PFSK-1 (cell line): ENCODE results near the gene SIN3A.

ENCODE experiments used
- POLR2AphosphoS5 ChIP-seq: IDR thresholded peaks from 2 replicates; pipeline ENCODE4 v1.6.1; 2012; ENCODE audit warnings: low read depth, mild to moderate bottlenecking, control low read depth, low read length, moderate library complexity
- SIN3A ChIP-seq: IDR thresholded peaks from 2 replicates; pipeline ENCODE4 v1.6.1; 2012; ENCODE audit warnings: mild to moderate bottlenecking, low read length, moderate library complexity, borderline replicate concordance; ENCODE audit not compliant: insufficient read depth
- TAF1 ChIP-seq: IDR thresholded peaks from 2 replicates; pipeline ENCODE4 v1.6.1; 2012; ENCODE audit warnings: low read length, control low read depth, borderline replicate concordance; ENCODE audit not compliant: insufficient read depth
- TF ChIP-seq, protein P1 (sequence below), 2 experiments: IDR thresholded peaks; 2 replicates each; pipeline versions ENCODE4 v1.6.1 to v1.8.0; 2011 to 2012; ENCODE audit warnings: low read depth in 2 of 2, low read length in 2 of 2, control low read depth in 1 of 2, inconsistent platforms in 1 of 2, mild to moderate bottlenecking in 1 of 2, moderate library complexity in 1 of 2; ENCODE audit not compliant: insufficient read depth in 1 of 2

DNA sequence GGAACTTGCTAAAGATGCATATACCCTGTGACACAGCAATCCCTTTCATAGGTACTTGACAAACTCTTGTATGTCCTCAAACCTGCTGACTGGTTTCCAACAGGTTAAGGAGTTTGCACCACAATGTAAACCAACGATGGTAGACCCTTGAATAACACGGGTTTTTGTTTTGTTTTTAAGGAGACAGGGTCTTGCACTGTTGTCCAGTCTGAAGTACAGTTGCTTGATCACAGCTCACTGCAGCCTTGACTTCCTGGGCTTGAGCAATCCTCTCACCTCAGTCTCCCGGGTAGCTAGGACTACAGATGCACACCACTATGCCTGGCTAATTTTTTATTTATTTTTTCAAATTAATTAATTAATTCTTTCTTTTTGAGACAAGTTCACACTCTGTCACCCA is 23.3 kb downstream of the SIN3A start:
- TF ChIP-seq SIN3A (no peak), POLR2AphosphoS5 (no peak), TAF1 (no peak)
- TF ChIP-seq, protein P1, sequence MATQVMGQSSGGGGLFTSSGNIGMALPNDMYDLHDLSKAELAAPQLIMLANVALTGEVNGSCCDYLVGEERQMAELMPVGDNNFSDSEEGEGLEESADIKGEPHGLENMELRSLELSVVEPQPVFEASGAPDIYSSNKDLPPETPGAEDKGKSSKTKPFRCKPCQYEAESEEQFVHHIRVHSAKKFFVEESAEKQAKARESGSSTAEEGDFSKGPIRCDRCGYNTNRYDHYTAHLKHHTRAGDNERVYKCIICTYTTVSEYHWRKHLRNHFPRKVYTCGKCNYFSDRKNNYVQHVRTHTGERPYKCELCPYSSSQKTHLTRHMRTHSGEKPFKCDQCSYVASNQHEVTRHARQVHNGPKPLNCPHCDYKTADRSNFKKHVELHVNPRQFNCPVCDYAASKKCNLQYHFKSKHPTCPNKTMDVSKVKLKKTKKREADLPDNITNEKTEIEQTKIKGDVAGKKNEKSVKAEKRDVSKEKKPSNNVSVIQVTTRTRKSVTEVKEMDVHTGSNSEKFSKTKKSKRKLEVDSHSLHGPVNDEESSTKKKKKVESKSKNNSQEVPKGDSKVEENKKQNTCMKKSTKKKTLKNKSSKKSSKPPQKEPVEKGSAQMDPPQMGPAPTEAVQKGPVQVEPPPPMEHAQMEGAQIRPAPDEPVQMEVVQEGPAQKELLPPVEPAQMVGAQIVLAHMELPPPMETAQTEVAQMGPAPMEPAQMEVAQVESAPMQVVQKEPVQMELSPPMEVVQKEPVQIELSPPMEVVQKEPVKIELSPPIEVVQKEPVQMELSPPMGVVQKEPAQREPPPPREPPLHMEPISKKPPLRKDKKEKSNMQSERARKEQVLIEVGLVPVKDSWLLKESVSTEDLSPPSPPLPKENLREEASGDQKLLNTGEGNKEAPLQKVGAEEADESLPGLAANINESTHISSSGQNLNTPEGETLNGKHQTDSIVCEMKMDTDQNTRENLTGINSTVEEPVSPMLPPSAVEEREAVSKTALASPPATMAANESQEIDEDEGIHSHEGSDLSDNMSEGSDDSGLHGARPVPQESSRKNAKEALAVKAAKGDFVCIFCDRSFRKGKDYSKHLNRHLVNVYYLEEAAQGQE (IDR thresholded peaks at IDR 0.05; ENCODE audit: insufficient read depth in 1 of 2, low read depth in 2 of 2, low read length in 2 of 2): no peak
